ENCODE measurements around the gene CTSW. TPM values are rescaled to one million over a fixed set of nuclear protein-coding genes. Genes with fewer than 3 reads are reported as not detected.

Gene CTSW
- polyA plus RNA-seq, 2 of the 4 experiments (the other 2 are of a cell fraction), result not detected

DNA sequence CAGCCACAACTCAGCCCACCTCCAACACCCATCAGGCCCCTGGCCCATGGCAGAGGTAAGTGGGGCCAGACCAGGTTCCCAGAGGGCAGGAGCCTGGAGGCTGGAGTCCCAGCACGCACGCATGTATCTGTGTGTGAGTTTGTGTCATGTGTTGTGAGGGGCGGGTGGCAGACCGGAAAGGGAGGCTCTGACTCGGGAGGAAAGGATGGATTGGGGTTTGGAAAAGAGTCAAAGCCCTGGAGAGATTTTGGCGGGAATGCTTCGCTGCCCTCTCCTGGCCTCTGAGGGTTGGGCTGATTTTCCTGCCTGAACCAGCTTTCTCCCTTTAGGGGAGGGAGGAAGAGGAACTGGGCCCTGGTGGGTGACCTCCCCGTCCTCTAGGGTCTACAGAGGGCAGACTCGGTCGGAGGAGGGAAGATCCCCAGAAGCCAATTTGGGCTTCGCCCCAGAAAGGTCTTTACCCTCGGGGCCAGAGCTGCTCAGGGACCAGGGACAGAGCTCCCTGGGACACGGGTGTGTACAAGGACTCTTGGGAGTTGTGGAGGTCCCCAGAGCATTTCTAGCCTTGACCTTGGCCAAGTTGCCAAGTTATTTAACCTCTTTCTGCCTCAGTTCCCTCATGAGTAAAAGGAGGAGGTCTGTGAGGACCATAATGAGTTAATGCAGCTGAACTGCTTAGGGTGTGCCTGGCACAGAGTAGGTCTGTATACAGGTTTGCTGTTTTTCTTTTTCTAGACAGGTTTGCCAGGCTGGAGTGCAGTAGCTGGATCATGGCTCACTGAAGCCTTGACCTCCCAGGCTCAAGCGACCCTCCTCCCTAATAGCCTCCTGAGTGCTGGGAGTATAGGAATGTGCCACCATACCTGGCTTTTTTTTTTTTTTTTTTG is 32.3 kb downstream of the CTSW start (continued):
- TF ChIP-seq HEYL (CRISPR knock-in tag; IDR thresholded peaks at IDR 0.05) (no peak; the same call in 1 of the 2 replicates), JUNB (IDR thresholded peaks at IDR 0.05) (no peak), MYC (IDR thresholded peaks at IDR 0.05; ENCODE audit: borderline replicate concordance, low read length) (0 out of 2 replicates have a peak, but pooled peaks have one; percentile 31), CHD4 (IDR thresholded peaks at IDR 0.05; ENCODE audit: borderline replicate concordance) (no peak), FOSL2 (IDR thresholded peaks at IDR 0.05) (no peak), FOSL2 (CRISPR knock-in tag; IDR thresholded peaks at IDR 0.05) (no peak), CEBPB (IDR thresholded peaks at IDR 0.05) (no peak), ESRRA (IDR thresholded peaks at IDR 0.05; ENCODE audit: borderline replicate concordance, low read length) (no peak), ZC3H11A (IDR thresholded peaks at IDR 0.05) (no peak), JUN (IDR thresholded peaks at IDR 0.05) (0 out of 5 replicates have a peak, but pooled peaks of 1 of the 2 experiments have one; percentile 21), FOXS1 (CRISPR knock-in tag; IDR thresholded peaks at IDR 0.05) (no peak; the same call in 1 of the 2 replicates), NPAS2 (CRISPR knock-in tag; IDR thresholded peaks at IDR 0.05; ENCODE audit: borderline replicate concordance) (no peak), POLR2AphosphoS2 (conservative IDR thresholded peaks at IDR 0.05; ENCODE audit: low read length) (no peak), PHF8 (IDR thresholded peaks at IDR 0.05; ENCODE audit: borderline replicate concordance, low read depth) (no peak), CHD2 (IDR thresholded peaks at IDR 0.05; ENCODE audit: low read length, partially characterized antibody) (no peak), KDM5A (IDR thresholded peaks at IDR 0.05) (no peak), HOXB13 (CRISPR knock-in tag; IDR thresholded peaks at IDR 0.05; ENCODE audit: low read depth) (peak; percentile 62; the same call in 1 of the 2 replicates), SREBF2 (IDR thresholded peaks at IDR 0.05) (no peak), NFE2L2 (conservative IDR thresholded peaks at IDR 0.05; ENCODE audit: low read length) (no peak), RFX5 (IDR thresholded peaks at IDR 0.05) (peak; percentile 85), RCOR1 (IDR thresholded peaks at IDR 0.05; ENCODE audit: low read depth, low read length) (no peak), TFCP2L1 (CRISPR knock-in tag; IDR thresholded peaks at IDR 0.05) (no peak), GATA3 (IDR thresholded peaks at IDR 0.05; ENCODE audit: borderline replicate concordance) (no peak), POLR2A (IDR thresholded peaks at IDR 0.05; ENCODE audit: low read length) (no peak), EHF (CRISPR knock-in tag; IDR thresholded peaks at IDR 0.05) (peak; percentile 22; the same call in 1 of the 2 replicates)
- TF ChIP-seq, protein P1, sequence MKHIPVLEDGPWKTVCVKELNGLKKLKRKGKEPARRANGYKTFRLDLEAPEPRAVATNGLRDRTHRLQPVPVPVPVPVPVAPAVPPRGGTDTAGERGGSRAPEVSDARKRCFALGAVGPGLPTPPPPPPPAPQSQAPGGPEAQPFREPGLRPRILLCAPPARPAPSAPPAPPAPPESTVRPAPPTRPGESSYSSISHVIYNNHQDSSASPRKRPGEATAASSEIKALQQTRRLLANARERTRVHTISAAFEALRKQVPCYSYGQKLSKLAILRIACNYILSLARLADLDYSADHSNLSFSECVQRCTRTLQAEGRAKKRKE (CRISPR knock-in tag; IDR thresholded peaks at IDR 0.05; ENCODE audit: low read depth), result peak; percentile 63; the same call in 1 of the 2 replicates
- TF ChIP-seq, protein P2, sequence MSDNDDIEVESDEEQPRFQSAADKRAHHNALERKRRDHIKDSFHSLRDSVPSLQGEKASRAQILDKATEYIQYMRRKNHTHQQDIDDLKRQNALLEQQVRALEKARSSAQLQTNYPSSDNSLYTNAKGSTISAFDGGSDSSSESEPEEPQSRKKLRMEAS (IDR thresholded peaks at IDR 0.05), result peak; percentile 91
- TF ChIP-seq, protein P3, sequence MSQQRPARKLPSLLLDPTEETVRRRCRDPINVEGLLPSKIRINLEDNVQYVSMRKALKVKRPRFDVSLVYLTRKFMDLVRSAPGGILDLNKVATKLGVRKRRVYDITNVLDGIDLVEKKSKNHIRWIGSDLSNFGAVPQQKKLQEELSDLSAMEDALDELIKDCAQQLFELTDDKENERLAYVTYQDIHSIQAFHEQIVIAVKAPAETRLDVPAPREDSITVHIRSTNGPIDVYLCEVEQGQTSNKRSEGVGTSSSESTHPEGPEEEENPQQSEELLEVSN (IDR thresholded peaks at IDR 0.05; ENCODE audit: borderline replicate concordance, low read depth), result peak; percentile 95
- TF ChIP-seq, protein P4, sequence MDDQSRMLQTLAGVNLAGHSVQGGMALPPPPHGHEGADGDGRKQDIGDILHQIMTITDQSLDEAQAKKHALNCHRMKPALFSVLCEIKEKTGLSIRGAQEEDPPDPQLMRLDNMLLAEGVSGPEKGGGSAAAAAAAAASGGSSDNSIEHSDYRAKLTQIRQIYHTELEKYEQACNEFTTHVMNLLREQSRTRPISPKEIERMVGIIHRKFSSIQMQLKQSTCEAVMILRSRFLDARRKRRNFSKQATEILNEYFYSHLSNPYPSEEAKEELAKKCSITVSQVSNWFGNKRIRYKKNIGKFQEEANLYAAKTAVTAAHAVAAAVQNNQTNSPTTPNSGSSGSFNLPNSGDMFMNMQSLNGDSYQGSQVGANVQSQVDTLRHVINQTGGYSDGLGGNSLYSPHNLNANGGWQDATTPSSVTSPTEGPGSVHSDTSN (IDR thresholded peaks at IDR 0.05), result no peak
